GM23338 (cell line): ENCODE results near the gene KSR2. TPM values are rescaled to one million over a fixed set of nuclear protein-coding genes. Genes with fewer than 3 reads are reported as not detected.

ENCODE experiments used
- ATAC-seq: fragments of 200-7000 bp; cut with Tn5 transposase; 3 replicates; pipeline ENCODE4 v1.9.1; 2020
- DNase-seq: peaks from one replicate; pipeline ENCODE4 v3.0.0-alpha.2; 2015; ENCODE audit warnings: low spot score
- H2AFZ ChIP-seq: fragments of 200-600 bp; sonication (generic); 2 replicates; pipeline ENCODE4 v1.8.0; 2016; ENCODE audit warnings: antibody characterized with exemption, mild to moderate bottlenecking, moderate library complexity
- H3F3A ChIP-seq: fragments of 200-600 bp; sonication (generic); replicated peaks from 2 replicates; pipeline ENCODE4 v1.8.0; 2017; ENCODE audit warnings: antibody characterized with exemption, mixed run types, low read depth
- H3K27ac ChIP-seq: fragments of 200-600 bp; sonication (generic); 2 replicates; pipeline ENCODE4 v1.6.1; 2016; ENCODE audit warnings: low read depth
- H3K27me3 ChIP-seq: fragments of 200-600 bp; sonication (generic); 2 replicates; pipeline ENCODE4 v1.8.0; 2016; ENCODE audit warnings: mild to moderate bottlenecking, mixed run types, moderate library complexity; ENCODE audit not compliant: insufficient read depth
- H3K36me3 ChIP-seq: fragments of 200-600 bp; sonication (generic); 2 replicates; pipeline ENCODE4 v1.8.0; 2016; ENCODE audit warnings: mild to moderate bottlenecking; ENCODE audit not compliant: insufficient read depth
- H3K4me1 ChIP-seq: fragments of 200-600 bp; sonication (generic); 2 replicates; pipeline ENCODE4 v1.8.0; 2016; ENCODE audit warnings: mild to moderate bottlenecking, moderate library complexity; ENCODE audit not compliant: insufficient read depth
- H3K4me2 ChIP-seq: fragments of 200-600 bp; sonication (generic); 2 replicates; pipeline ENCODE4 v1.7.1; 2017; ENCODE audit warnings: mixed run types
- H3K4me3 ChIP-seq: fragments of 200-600 bp; sonication (generic); 2 replicates; pipeline ENCODE4 v1.6.1; 2016; ENCODE audit warnings: mixed run types
- H3K79me2 ChIP-seq: fragments of 200-600 bp; sonication (generic); replicated peaks from 2 replicates; pipeline ENCODE4 v1.8.0; 2017; ENCODE audit warnings: mild to moderate bottlenecking; ENCODE audit not compliant: insufficient read depth
- H3K9me2 ChIP-seq: fragments of 200-600 bp; sonication (generic); 2 replicates; pipeline ENCODE4 v1.8.0; 2017; ENCODE audit not compliant: insufficient read depth
- H4K20me1 ChIP-seq: fragments of 200-600 bp; sonication (generic); replicated peaks from 2 replicates; pipeline ENCODE4 v1.8.0; 2017; ENCODE audit warnings: mild to moderate bottlenecking; ENCODE audit not compliant: insufficient read depth
- H3K27ac Mint-ChIP-seq: 2 replicates; pipeline ENCODE4 v1.8.0; 2020; ENCODE audit warnings: inconsistent platforms, mild to moderate bottlenecking, moderate library complexity, mixed read lengths
- H3K27me3 Mint-ChIP-seq: 3 replicates; pipeline ENCODE4 v1.8.0; 2022; ENCODE audit warnings: low read depth, mild to moderate bottlenecking, moderate library complexity, mixed read lengths, inconsistent platforms; ENCODE audit not compliant: insufficient read depth, poor library complexity
- H3K36me3 Mint-ChIP-seq: 3 replicates; pipeline ENCODE4 v1.8.0; 2021; ENCODE audit warnings: low read depth, mild to moderate bottlenecking, inconsistent platforms, moderate library complexity, mixed read lengths
- H3K4me1 Mint-ChIP-seq: 3 replicates; pipeline ENCODE4 v1.8.0; 2020; ENCODE audit warnings: mild to moderate bottlenecking, inconsistent platforms, mixed read lengths
- H3K4me3 Mint-ChIP-seq: 3 replicates; pipeline ENCODE4 v1.8.0; 2021; ENCODE audit warnings: moderate library complexity, mild to moderate bottlenecking, inconsistent platforms, mixed read lengths
- H3K9me3 Mint-ChIP-seq: 3 replicates; pipeline ENCODE4 v1.8.0; 2020; ENCODE audit warnings: moderate library complexity, mild to moderate bottlenecking, inconsistent platforms, mixed read lengths
- CTCF ChIP-seq, 2 experiments: fragments of 200-600 bp in 1 of 2; sonication (generic) in 1 of 2; conservative IDR thresholded peaks; 2 replicates each; pipeline versions ENCODE4 v1.5.1 to v1.6.1; 2016 to 2017; ENCODE audit warnings: antibody characterized with exemption in 2 of 2, low read depth in 2 of 2, mild to moderate bottlenecking in 2 of 2, moderate library complexity in 1 of 2
- ETS1 ChIP-seq: IDR thresholded peaks from 2 replicates; pipeline ENCODE4 v1.6.1; 2016; ENCODE audit warnings: antibody characterized with exemption
- EZH2phosphoT487 ChIP-seq: fragments of 200-600 bp; sonication (generic); IDR thresholded peaks from one replicate; pipeline ENCODE4 v1.8.1; 2018; ENCODE audit warnings: antibody characterized with exemption; ENCODE audit not compliant: unreplicated experiment
- JUNB ChIP-seq: IDR thresholded peaks from one replicate; pipeline ENCODE4 v1.6.1; 2016; ENCODE audit warnings: antibody characterized with exemption; ENCODE audit not compliant: unreplicated experiment
- NANOG ChIP-seq: IDR thresholded peaks from 2 replicates; pipeline ENCODE4 v1.6.1; 2016; ENCODE audit warnings: antibody characterized with exemption, borderline replicate concordance
- POLR2AphosphoS5 ChIP-seq: IDR thresholded peaks from 2 replicates; pipeline ENCODE4 v1.6.1; 2016; ENCODE audit warnings: antibody characterized with exemption, low read depth
- REST ChIP-seq: IDR thresholded peaks from one replicate; pipeline ENCODE4 v1.6.1; 2018; ENCODE audit warnings: antibody characterized with exemption; ENCODE audit not compliant: unreplicated experiment
- STAT1 ChIP-seq: IDR thresholded peaks from one replicate; pipeline ENCODE4 v1.6.1; 2016; ENCODE audit warnings: antibody characterized with exemption; ENCODE audit not compliant: unreplicated experiment
- ZNF114 ChIP-seq: fragments of 250-450 bp; sonication (Bioruptor Pico); IDR thresholded peaks from 2 replicates; pipeline ENCODE4 v1.5.0; 2020; ENCODE audit warnings: mild to moderate bottlenecking, moderate library complexity
- polyA plus RNA-seq: library from polyadenylated mRNA; unstranded; fragments of >200 nt; fragmentation: Nextera tagmentation; extraction: Ambion mirVana; gene quantifications from 2 replicates; pipeline ENCODE4 v1.2.1, GENCODE V29; 2016
- total RNA-seq: library from RNA; depleted of rRNA; stranded (reverse); fragments of >200 nt; shearing (Covaris generic); gene quantifications from 2 replicates; pipeline ENCODE4 v1.2.3, GENCODE V29; 2014

KSR2 gene
- total and polyA plus RNA-seq, 2 experiments from 2014 or later, result 1.1 to 2.7 TPM

GRCh38 chr12:117967512-117967911, 1.3 kb downstream of the KSR2 start:
- no peak overlapping the region for H3K27ac Mint-ChIP-seq
- peaks cover 27% of the 10 kb centered on the region for H3K9me3 Mint-ChIP-seq
- H4K20me1 ChIP-seq, result no peaks in the 10 kb centered on the region; the same call in 1 of the 2 replicates
- H3K36me3 ChIP-seq, result peaks cover 4% of the 10 kb centered on the region; the same call in 1 of the 2 replicates
- H3K36me3 Mint-ChIP-seq, result peaks cover 14% of the 10 kb centered on the region
- no peak for ATAC-seq
- peak; percentile 37 for DNase-seq
- TF ChIP-seq ETS1 (no peak), JUNB (no peak), POLR2AphosphoS5 (no peak), STAT1 (no peak), EZH2phosphoT487 (no peak), NANOG (no peak), ZNF114 (CRISPR knock-in tag) (no peak), CTCF (conservative IDR thresholded peaks at IDR 0.05; ENCODE audit: low read depth in 2 of 2) (no peak)
- H3K27me3 ChIP-seq, result peaks cover 7% of the 10 kb centered on the region; the same call in 1 of the 2 replicates
- peak overlapping the region; percentile 94 for H2AFZ ChIP-seq
- H3K4me1 ChIP-seq, result peaks cover 17% of the 10 kb centered on the region
- peak overlapping the region; percentile 88 for H3K4me3 ChIP-seq
- H3K4me2 ChIP-seq, result peak overlapping the region; percentile 99
- H3K27me3 Mint-ChIP-seq, result peaks cover 30% of the 10 kb centered on the region
- H3K27ac ChIP-seq, result no peak overlapping the region
- H3K79me2 ChIP-seq, result 0 out of 2 replicates have a peak, but pooled peaks cover 4% of the 10 kb centered on the region
- peaks cover 27% of the 10 kb centered on the region for H3K4me1 Mint-ChIP-seq
- H3K4me3 Mint-ChIP-seq, result peak overlapping the region; percentile 88
- 0 out of 2 replicates have a peak, but pooled peaks cover 4% of the 10 kb centered on the region for H3K9me2 ChIP-seq
- H3F3A ChIP-seq, result peaks cover 5% of the 10 kb centered on the region; the same call in 1 of the 2 replicates

- H3K9me2 ChIP-seq, result 0 out of 2 replicates have a peak, but pooled peaks cover 4% of the 10 kb centered on the region
- peak overlapping the region; percentile 88 for H3K4me3 Mint-ChIP-seq
- H3K4me1 ChIP-seq, result peaks cover 17% of the 10 kb centered on the region
- H3K27me3 ChIP-seq, result peaks cover 7% of the 10 kb centered on the region; the same call in 1 of the 2 replicates
- DNase-seq, result peak; percentile 6
- H4K20me1 ChIP-seq, result no peaks in the 10 kb centered on the region; the same call in 1 of the 2 replicates
- H3K4me2 ChIP-seq, result peak overlapping the region; percentile 99
- H3K27me3 Mint-ChIP-seq, result peaks cover 30% of the 10 kb centered on the region
- peaks cover 4% of the 10 kb centered on the region; the same call in 1 of the 2 replicates for H3K36me3 ChIP-seq
- H3K27ac Mint-ChIP-seq, result no peak overlapping the region
- H2AFZ ChIP-seq, result peak overlapping the region; percentile 52
- H3K4me3 ChIP-seq, result peak overlapping the region; percentile 88
- ATAC-seq, result no peak
- H3K4me1 Mint-ChIP-seq, result peaks cover 27% of the 10 kb centered on the region
- peaks cover 24% of the 10 kb centered on the region for H3K9me3 Mint-ChIP-seq
- peaks cover 5% of the 10 kb centered on the region; the same call in 1 of the 2 replicates for H3F3A ChIP-seq
- 0 out of 2 replicates have a peak, but pooled peaks cover 4% of the 10 kb centered on the region for H3K79me2 ChIP-seq
- H3K27ac ChIP-seq, result no peak overlapping the region
- H3K36me3 Mint-ChIP-seq, result peaks cover 12% of the 10 kb centered on the region
- no peak for TF ChIP-seq ETS1
- TF ChIP-seq EZH2phosphoT487, result no peak
- no peak for TF ChIP-seq CTCF (conservative IDR thresholded peaks at IDR 0.05; ENCODE audit: low read depth in 2 of 2)
- no peak for TF ChIP-seq JUNB
- no peak for TF ChIP-seq STAT1
- no peak for TF ChIP-seq REST
Measured at GRCh38 chr12:117967043-117967442, 1.7 kb downstream of the KSR2 start.
